Esophagus mucosa (tissue), 1 donor: ENCODE results near the gene KLRB1. TPM values are rescaled to one million over a fixed set of nuclear protein-coding genes. Genes with fewer than 3 reads are reported as not detected.
"Not testable (repeated sequence)": the region's sequence is repeated elsewhere in the genome, so short reads cannot be mapped to it uniquely, and the experiment has no call there.

Experiments
- ATAC-seq: fragments of 200-7000 bp; cut with Tn5 transposase; one replicate; pipeline ENCODE4 v1.9.1; 2020
- total RNA-seq: library from RNA; stranded (reverse); gene quantifications from one replicate; pipeline ENCODE4 v1.2.4, GENCODE V29; 2023
- donor health status: DM: yes; HTN: yes; CAD: no.

Gene KLRB1
- total RNA-seq, 1 donor from 2014 or later: 0.56 TPM

DNA sequence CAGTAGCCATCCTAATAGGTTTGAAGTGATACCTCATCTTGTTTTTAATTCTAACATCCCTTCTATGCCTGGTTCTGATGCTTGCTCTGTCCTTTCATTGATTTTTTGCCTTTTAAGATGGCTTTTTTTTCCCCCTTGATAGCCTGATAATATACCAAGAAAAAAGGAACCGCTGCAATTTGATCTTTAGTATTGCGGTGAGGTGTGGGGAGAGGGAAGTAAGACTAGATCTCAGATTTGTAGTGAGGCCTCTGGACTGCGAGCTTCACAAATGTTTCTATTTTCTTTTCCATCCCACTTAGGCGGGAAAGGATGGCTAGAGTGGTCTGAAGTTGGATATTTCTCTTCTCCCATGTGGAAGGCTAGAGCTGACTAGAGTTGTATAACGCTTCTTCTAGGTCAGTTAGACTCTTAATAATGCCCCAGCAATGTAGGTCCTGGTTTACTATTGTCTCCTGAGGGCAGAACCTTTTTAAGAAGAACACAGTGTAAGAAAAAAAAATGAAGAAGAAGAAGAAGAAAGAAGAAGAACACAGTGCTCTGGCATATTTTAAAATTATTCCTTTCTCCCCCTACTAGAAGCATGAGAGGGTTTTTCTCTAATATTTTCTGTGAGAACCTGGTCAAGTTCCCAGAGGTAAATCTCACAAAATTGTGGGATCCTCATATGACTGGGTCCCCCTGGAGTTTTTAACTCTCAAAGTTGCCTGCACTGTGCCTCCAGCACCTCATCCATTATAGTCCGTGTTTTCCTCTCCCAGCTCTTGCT lies 11.9 kb upstream of the KLRB1 start:
- no peak for ATAC-seq

DNA sequence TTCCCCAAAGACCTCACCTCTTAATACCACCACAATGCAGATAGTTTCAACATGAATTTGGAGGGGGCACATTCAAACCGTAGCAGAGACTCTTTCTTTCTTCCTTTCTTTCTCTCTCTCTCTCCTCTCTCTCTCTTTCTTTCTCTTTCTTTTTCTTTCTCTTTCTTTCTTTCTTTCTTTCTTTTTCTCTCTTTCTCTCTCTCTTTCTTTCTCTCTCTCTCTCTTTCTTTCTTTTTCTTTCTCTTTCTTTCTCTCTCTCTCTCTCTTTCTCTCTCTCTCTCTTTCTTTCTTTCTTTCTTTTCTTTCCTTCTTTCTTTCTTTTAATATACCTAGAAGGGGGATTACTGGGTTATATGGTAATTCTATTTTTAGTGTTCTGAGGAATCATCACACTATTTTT lies 11.2 kb upstream of the KLRB1 start:
- not testable (repeated sequence) for ATAC-seq

DNA sequence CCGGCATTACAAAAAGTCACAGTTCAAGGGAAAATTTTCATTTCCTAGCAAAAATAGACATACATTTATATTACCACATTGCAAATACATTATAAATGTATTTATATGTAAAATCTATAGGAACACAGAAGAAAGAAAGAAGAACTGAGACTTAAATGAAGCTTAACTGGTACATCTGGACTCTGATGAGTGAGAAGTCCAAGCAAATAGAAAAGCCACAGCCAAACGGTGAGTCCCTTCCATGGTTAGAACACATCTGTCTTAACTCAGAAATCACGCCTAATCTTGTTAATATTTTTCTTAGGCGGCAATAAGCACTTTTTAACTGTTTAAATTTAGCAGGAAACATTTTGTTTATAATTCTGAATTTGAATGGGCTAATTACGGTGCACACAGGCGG lies 9.4 kb upstream of the KLRB1 start:
- no peak for ATAC-seq

DNA sequence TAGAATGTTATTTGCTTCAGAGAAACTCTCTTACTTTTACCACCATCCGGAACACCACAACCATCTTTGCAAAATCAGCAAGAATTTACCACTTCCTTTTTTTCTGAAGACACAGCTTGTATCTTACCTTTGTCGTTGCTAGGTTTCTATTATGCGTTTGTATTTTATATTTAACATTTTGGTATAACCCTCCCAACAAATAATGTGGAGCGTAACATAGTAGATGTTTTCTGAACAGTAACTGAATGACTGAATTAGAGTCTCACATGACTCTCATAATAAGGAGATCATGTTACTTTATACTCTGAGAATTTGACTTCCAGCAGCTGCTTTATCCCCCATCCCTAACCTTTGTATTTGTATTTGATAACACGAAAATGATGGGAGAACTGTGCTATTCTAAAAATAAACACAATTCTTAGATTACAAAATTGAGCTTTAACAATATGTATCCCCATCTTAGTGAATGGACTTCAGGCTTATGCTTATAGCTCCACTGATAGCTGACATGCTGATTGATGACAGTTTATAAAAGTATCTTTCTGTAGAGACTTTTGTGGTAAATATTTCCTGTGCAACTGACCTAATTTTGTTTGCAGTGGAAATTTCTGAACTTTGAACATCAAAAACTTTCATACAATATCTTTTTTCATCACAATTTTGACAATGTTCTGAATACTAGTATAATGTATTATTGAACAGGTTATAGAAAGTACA lies 7.9 kb upstream of the KLRB1 start:
- ATAC-seq: no peak

DNA sequence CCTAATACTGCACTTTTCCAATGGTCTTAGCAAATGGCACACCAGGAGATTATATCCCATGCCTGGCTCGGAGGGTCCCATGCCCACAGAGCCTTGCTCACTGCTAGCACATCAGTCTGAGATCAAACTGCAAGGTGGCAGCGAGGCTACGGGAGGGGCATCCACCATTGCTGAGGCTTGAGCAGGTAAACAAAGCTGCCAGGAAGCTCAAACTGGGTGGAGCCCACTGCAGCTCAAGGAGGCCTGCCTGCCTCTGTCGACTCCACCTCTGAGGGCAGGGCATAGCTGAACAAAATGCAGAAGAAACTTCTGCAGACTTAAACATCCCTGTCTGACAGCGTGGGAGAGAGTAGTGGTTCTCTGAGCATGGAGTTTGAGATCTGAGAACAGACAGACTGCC lies 2.9 kb upstream of the KLRB1 start:
- not testable (repeated sequence) for ATAC-seq

DNA sequence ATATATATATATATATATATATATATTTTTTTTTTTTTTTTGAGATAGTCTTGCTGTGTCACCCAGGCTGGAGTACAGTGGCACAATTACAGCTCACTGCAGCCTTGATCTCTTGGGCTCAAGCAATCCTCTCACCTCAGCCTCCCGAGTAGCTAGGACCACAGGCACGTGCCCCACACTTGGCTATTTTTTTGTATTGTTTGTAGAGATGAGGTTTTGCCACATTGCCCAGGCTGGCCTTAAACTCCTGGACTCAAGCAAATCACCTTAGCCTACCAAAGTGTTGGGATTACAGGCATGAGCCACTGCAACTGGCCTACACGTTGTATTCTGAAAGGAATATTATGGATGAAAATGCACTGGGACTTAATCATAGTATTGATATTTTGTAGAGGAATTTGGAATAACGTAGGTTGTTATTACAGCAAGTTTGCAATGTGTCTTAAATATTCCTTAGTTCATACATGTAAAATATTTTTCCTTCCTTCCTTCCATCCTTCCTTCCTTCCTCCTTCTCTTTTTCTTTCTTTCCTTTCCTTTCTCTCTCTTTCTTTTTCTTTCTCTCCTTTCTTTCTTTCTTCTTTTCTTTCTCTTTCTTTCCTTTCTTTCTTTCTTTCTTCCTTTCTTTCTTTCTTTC lies 862 bp downstream of the KLRB1 start:
- no peak for ATAC-seq

DNA sequence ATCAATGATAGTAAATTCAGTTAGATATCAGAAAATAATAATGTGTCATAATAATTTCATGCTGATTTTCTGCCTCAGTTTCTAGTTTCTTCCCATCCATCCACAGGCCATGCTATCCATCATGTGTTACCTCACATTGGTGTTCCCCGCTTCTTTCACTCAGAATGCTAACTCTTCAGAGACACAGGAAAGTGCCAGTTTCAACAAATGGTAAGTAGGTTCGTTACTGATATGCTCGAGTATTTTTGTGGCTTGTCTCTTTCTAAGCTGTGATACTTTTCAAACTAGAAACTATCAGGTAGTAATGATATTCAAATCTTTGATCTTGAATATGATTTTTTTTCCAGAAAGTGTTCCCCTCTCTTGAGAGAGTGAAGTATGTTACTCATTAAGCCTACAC lies 1.5 kb downstream of the KLRB1 start:
- no peak for ATAC-seq

DNA sequence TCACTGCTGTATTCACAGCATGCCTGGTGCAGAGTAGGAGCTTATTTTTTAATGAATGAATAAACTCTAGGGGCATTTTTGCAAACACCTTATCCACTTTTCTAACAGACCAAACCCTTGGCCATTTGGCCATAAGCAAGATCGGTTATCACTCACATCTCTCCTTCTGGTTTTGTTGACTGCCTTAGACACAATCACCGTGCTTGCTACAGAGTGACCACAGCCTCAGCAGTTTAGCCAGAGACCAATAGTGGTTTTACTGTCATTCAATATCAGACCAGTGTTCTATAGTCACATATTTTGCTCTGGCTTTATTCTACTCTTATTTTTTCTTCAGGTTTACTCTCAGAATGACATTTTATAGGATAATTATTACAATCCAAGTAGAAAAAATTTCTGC lies 2.2 kb downstream of the KLRB1 start:
- ATAC-seq: no peak

DNA sequence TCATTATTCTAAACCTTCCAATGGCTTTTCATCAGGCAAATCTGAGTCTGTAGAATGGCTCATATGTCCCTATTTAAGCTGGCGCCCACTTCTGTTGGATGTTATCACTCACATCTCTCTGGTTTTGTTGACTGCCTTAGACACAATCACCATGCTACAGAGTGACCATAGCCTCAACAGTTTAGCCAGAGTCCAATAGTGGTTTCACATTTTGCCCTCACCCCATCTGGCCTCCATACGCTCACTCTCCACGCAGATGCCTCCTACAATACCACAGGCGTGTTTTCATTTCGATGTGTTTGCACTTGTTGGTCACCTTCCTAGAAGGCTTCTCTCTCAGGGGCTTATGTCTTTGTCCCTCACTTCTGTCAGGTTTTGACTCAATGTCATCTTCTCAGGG lies 3.4 kb downstream of the KLRB1 start:
- ATAC-seq: no peak

DNA sequence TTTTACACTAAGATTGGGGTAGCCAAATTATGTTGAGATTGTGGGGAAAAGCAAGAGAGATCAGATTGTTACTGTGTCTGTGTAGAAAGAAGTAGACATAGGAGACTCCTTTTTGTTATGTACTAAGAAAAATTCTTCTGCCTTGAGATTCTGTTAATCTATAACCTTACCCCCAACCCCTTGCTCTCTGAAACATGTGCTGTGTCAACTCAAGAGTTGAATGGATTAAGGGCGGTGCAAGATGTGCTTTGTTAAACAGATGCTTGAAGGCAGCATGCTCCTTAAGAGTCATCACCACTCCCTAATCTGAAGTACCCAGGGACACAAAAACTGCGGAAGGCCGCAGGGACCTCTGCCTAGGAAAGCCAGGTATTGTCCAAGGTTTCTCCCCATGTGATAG lies 7.3 kb downstream of the KLRB1 start:
- not testable (repeated sequence) for ATAC-seq

DNA sequence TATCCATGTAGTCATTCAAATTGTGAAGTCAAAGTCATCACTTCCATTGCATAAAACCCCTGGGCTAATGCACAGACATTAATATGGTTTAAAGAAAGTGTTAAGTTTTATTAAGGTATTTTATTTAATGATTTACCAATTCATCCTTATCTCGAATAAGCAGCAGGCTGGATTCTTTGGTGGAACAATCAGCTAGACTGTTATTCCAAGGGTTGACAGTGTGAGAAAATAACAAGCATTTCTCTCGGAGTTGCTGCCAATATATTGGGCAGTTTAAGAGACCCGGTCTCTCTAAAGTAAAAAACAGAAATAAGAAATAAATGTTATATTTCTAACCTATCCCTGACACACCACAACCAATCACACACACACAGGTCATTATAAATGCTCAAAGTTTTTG lies 9.4 kb downstream of the KLRB1 start:
- no peak for ATAC-seq

DNA sequence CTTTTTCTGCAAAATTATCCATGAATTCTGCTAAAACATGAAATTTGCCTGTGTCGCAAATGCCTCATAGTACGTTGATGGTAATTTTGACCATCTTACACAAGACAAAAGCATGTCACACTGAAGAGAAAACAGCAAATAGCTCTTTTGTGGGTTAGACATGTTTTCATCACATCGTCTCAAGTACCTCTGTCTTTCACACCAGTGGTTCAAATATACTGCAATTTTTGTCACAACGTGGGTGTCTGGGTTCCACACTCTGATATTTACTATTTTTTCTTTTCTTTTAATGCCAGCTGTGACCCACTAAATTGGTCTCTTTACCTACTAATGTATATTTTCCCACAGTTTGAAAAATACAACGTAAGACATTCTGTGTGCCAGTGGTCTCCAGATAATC lies 10.4 kb downstream of the KLRB1 start:
- no peak for ATAC-seq

DNA sequence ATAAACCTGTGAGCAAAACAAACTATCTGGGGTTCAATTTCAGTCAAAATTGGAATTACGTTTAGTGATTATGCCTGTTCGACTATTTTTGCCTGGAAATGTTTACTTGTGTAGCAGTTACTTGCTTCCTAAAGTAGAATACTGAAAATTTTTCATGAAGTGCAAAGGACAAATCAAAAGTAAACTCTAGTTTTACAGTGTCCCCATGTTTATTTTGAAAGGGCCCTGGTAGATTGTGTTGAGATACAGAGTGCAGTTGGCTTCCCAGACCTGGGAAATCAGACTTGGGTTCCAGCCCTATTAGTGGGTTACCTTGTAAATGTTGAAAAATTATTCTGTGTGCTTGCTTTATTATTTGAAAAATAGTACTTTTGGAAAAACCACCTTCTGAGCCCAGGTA lies 17.3 kb downstream of the KLRB1 start:
- no peak for ATAC-seq

DNA sequence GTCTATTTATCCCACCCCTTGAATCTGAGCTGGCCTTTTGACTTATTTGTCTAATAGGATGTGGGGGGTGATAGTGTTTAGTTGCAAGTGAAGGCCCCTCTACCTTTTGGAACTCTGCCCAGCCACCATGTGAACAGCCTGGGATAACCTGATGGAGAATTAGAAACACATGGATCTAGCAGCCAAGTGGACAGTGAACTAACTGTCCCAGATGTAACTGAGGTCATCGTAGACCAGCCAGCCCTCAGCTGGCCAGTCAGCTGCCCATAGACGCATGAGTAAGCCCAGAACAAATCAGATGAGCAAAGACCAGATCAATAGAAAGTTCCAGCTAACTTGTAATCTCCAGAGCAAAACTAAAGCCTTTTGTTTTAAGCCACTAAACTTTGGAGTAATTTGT lies 19.0 kb downstream of the KLRB1 start:
- ATAC-seq: no peak

DNA sequence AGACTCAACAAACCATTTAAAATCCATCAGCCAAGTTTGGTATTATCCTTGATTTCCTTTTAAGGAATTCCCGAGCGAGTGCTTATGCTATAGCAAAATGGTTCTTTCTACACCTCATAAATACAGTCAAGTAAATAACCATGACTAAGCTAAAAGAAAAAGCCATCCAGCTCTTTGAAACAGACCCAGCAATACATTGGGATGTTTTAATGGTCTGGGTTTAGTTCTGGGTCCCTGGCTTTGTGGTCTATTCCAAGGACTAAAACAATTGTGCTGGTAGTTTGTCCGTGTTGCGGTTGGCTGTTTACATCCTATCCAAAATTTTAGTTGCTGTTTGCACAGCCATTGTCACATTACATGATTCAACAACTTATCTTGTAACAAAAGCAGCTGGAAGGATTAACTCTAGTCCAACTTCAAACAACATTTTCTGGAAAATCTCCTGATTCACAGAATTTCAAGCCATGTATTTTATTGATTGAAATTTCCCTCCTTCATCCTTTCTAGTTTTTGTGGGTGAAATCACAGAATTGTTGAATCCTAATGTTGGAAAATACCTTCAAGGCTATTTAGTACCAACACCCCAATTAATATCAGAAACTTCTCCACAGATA lies 19.6 kb downstream of the KLRB1 start:
- no peak for ATAC-seq

DNA sequence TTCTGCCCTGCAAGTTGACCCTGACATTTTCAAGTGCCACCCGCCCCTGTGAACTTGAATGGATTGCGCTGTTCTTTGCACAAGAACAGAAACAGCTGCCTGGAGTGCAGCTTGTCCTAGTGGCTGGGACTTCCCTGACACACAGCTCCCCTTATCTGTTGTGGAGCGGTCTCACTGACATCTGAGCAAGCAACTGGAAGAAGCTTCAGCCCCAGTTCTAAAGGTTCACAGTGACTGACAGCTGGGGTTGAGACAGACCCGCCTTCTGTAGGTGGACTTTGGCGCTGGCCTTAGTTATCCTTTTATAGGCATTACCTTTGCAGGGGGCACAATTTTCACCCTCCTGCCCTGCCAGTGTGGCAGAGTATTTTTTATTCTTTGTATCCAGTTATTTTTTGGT lies 30.0 kb downstream of the KLRB1 start:
- ATAC-seq: not testable (repeated sequence)

DNA sequence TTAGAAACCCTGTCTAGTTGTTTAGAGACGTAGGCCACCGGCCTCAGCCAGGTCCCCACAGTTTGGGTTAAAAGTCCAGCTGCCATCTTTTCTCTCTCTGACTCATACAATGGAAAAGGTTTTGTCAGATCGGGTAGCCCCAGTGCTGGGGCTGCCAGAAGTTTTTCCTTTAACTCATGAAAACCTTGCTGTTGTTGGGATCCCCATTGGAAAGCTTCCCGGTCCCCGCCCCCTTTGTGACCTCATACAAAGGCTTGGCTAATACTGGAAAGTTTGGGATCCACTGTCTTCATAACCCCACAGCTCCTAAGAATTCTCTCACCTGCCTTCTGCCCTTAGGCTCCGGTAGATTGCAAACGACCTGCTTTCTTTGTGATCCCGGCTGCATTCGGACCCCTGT lies 40.6 kb downstream of the KLRB1 start:
- not testable (repeated sequence) for ATAC-seq

DNA sequence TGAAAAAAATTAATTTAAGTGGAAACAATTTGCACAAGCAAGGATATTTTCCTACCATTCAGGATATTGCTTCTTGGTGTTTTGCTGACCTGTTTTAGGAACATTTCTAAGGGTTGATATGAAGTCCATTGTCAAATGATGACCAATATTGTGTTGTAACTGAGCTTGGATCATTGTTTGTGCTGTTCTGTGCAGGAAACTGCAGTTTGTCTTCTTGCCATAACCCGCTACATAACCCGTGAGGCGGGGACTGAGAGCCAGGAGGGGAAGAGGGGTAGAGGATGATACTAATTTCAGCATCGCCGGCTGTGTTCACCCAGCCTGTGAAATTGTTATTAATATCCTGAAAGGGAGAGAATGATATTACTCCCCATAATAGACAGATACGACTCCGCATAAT lies 41.6 kb downstream of the KLRB1 start:
- not testable (repeated sequence) for ATAC-seq

DNA sequence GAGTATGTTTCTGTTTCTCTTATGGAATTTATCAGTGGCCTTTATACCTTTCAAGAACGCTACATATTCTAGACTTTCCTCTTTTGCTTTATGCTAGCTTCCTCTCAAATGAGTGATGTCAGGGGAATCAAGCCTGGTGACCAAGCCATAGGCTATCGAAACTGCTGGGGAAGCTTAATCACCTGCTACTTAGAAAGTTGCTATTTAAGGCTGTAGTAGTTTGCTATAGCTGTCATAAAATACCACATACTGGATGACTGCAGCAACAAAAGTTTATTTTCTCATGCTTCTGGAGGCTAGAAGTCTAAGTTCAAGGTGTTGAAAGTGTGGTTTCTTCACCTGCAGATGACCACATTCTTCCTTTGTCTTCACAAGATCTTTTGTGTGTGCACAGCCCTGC lies 43.3 kb downstream of the KLRB1 start:
- not testable (repeated sequence) for ATAC-seq

DNA sequence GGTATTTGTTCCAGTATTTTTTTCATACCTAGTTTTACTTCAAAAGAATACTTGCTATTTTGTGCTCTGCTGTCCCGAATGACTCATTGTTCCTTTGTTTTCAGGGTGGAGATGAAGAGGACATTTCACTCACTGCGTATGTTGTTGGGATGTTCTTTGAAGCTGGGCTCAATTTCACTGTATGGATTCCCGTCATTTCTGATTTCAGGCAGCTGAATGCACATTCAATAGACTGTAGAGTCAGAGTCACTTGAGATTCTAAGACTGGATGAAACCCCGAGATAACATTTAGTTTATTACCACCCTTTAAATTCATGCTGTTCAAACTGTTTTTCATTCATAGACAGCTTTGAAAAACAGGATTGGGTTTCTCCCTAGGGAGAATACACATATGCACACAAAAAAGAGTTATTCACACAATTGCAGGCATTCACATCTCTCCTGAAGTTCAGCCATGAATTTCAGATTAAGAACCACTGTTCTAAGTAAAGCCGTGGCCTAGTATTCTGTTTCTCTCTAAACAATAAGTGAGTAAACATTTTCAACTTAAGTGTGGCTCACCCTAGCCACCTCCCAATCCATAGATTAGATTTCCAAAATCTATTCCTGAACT lies 44.8 kb downstream of the KLRB1 start:
- not testable (repeated sequence) for ATAC-seq

DNA sequence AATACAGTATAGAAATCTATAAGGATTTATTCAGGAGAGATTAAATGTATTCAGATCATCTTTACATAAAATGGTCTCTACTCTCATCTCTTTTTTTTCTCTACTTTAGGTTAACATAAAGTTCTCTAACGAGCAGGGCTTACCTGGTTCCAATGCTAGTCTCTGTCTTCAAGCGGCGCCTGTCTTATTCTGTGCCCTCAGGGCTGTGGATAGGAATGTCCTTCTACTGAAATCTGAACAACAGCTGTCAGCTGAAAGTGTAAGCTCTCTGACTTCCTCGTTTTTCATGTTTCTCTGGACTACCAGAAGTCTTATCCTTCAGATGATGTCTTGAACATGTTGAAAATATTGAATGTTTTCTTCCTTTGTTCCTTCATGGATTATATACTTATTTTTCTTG lies 62.2 kb downstream of the KLRB1 start:
- not testable (repeated sequence) for ATAC-seq
